Measurements from ENCODE around the gene APBA1.

Gene APBA1

DNA sequence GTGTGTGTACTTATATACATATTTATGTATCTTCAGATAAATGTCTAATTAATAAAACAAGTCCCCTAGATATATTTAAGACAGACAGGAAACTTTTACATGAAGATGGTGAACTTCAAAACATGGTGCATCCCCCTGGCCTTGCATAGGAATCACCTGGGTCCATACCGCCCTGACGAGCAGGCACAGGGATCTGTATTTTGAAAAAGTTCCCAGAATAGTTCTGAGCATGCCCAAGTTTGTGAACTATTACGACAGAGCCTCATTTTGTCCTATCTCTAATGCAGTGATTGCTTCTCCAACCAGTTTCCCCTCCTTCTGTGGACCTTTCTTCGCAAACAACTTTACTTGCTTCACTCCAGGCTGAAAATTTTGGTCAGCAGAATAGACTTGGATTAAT is 98.1 kb downstream of the APBA1 start:
- DNase-seq: no peak

DNA sequence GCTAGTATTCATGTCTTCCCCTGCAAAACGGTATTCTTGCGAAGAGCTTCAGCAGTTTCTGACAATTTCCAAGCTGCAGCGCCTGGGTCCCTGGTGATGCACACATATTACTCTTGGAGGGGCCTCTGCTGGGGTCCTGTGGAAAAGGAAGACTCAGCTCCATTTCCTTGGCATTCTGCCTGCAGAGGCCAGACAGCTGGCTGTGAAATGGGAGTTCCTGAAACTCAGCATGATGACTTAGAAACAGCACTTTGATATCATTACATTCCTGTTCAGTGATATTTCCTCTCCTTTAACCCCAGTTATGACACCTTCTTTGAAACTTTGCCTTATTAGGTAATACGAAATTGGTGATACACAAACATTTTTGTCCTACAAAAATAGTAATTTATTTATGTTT is 98.5 kb downstream of the APBA1 start:
- peak; percentile 62 for DNase-seq

DNA sequence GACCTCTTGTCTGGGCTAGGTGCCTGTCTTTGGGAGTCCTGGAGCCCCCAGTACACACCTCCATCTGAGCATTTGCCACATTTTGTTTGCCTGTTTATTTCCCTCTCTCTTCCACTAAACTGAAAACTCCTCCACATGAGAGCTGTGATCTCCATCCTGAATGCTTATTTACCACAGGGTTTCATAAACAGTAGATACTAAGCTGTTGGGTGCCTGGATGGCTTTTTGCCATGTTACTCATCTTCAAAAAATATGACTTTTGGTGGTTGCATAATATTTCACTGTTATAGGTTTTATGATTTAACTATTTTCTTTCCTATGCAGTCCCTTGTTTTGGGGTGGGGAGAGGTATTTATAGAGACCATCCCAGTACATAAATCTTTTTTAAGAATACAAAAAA is 99.6 kb downstream of the APBA1 start:
- DNase-seq: no peak

DNA sequence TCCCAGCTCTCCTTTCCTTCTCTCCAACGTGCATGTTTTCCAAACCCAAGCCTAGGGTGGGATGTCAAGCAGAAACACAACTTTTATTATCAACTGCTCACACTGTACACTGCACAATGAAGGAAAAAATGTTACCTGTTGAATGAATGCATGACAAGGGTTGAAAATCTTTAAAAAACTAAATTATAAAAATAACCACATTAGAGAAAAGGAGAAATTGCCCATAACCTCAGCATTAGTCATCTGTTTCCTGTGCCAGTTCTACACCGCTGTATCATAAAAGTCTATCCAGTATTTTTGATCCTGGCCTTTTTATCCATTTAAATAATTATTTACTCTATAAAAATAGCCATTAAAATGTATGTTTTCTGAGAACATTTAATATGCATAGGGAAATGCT is 101.1 kb downstream of the APBA1 start:
- no peak for DNase-seq

DNA sequence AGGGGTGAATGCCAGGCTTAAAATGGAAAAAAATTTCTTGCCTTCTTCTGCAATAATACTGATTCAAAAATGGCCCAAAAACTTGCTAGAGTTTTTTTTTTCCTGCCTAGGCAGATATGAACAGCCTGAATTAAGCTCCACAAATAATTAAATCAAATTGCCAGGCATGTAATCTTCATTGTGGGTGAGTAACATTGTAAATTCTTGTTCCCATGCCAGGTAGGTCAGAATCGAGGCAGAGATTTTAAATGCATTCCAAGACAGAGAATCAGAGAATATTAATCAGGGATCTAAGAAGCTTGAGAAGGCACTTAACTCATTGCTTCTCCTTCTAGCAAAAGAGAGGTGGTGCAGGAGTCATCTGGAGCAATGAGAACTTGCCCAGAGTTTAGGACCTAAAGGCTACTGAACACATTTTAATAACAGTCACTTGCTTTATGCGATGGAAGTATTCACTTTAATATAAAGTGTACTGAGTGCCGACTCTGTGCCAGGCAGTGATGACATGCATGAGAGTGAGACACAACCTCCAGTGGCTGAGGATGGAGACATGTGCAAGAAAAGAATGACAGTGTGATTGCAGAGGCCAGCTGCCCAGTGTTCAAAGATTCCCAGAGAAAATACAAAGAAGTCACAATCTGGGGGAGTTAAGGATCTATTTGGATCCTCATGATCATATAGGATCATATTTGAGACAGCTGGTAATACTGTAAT is 102.3 kb downstream of the APBA1 start:
- DNase-seq: no peak

DNA sequence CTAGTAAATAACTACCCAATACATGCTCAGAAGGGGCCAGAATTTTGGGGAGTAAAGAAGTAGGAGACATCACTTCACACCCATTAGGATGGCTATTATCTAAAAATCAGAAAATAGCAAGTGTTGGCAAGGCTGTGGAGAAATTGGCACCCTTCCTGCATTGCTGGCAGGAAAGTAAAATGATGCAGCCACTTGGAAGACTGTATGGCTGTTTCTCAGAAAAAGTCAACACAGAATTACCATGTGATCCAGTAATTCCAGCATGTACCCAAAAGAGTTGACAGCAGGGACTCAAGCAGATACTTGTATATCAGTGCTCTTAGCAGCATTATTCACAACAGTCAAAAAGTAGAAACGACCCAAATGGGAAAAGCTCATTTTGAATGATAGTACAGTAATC is 107.6 kb downstream of the APBA1 start:
- no peak for DNase-seq

DNA sequence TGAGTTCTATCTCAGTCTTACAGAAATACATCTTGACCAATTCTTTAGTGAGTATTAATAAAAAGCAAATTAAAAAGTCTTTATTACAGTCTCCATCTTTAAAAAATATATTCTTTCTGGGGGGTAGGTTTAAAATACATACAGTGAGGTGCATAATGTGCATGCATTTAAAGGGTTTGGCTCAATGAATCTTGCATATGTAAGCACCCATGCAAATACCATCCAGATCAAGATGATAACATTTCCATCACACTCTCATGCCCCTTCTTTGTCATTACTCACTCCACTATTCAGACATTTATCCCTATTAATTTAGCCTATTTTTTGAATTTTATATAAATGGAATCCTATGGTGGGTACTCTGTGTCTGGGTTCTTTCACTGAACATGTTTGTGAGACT is 113.0 kb downstream of the APBA1 start:
- no peak for DNase-seq

DNA sequence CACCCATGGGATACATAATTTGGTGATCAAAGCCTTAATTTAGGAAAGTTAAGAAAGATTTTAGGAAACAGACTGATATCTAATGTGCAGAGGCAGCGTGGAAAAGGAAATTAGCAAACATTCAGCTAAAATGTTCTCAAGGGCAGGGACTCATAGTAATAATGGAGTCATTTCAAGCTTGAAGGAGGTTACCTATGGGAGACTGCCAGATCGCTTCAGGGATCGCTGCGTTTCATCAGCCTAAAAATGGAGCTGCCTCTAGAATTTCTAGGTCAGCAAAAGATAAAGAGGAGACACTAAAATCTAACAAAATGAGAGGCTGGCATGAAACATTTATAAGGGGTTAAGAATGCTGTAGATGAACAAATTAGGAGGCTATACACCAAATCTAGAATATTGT is 115.5 kb downstream of the APBA1 start:
- no peak for DNase-seq

DNA sequence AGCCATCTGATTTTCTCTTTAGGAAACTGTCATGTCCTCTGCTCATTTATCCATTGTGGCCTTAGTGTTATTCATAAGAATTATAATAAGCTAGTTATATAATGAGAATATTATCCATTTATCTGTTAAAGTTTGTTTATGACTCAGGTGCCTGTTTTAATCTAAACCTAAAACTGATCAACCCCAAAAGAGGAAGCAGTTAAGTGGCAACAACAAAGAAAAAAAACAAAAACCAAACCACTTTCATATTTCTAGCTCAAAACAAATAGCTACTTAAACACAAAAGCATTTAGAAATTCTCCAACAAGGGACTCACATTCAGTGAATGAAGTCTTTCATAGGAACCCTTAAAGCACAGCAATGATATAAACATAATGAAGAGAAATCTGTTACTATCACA is 116.4 kb downstream of the APBA1 start:
- DNase-seq: no peak

DNA sequence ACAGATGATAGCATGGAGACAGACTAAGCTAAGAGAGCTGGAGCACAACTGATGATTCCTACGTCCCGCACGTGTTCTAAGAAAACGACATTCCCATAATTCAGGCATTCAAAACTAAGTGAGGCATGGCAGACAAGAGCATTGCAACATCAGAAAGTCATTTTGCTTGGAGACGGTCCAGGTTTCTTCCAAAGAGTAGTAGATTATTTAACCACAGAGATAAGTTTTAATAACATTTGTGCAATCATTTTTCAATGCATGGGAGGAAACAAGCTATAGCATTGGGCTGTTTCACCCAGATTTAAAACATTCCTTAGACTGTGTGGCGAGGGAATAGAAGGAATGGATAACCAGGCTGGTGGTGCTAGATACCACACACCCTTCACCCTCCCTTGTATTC is 117.2 kb downstream of the APBA1 start:
- no peak for DNase-seq

DNA sequence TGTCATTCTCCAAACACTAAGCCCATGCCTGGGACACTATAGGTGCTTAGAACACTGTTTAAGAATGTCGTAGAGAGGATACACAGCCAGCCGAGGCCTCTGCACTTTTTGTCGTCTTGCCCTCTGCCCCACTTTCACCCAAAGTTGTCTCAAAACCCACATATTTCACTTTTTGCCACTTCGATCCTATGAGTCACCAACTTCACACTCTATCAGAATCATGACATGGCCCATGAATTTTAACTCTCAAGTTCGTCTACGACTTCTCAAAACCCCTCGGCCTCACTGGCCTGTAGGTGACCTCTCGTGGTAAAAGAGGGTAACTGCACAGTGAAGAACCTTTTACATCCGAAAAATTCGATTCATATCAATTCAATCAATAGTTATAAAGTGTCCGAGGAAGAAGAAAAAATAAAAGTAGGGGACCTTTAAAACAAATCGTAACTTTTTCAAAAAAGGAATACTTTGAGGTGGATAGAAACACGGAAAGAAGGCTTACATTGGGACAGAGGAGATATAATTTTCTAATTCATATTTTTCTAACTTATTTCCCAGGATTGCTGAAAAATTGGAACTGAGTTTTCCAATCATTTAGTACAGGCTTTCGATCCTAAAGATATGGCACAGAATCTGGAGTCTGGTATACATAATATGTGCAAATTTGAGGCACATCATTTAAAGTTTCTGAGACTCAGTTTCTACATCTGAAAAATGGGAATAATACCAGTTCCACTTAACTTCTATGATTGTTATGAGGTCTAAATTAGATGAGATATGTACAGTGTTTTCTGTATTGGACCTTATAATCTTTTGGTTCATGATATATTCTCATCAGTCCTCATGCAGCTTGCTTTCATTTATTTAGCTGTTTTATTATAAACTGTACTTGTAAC is 122.6 kb downstream of the APBA1 start:
- no peak for DNase-seq

DNA sequence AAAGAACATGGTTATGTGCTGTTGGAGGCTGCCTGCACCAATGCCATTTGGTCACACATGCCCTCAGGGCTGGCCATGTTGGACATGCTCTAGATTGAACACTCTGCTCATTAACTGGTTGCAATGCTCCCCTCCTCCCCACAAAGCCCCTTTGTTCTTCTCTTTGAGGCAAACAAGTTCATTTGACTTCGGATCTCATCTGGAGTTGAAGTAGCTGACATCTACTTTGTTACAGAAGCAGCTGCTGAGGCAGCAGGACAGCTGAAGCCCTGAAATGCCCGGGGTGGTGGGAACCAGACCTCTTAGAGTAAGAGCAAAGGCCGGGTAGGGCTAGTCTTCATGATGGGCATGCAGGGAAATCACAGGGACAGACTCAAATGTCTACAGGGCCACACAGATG is 123.5 kb downstream of the APBA1 start:
- no peak for DNase-seq

DNA sequence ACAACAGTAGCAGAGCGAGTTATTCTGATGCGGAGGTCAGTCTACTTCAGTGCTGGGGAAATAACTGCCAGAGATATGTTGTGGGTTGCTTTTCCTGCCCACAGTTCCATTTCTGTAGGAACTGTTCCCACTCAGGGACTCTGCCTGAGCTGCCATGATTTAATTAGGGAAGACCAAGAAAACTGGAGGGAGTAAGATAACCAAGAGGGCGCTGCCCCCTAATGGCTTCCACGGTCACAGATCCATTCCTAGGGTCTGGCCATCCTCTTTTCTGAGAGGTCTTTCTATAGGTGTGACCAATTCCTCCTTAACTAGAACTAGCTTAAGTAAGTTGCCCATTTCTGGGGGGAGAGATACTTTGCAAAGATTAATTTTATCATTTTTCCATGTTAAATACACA is 125.9 kb downstream of the APBA1 start:
- DNase-seq: no peak

DNA sequence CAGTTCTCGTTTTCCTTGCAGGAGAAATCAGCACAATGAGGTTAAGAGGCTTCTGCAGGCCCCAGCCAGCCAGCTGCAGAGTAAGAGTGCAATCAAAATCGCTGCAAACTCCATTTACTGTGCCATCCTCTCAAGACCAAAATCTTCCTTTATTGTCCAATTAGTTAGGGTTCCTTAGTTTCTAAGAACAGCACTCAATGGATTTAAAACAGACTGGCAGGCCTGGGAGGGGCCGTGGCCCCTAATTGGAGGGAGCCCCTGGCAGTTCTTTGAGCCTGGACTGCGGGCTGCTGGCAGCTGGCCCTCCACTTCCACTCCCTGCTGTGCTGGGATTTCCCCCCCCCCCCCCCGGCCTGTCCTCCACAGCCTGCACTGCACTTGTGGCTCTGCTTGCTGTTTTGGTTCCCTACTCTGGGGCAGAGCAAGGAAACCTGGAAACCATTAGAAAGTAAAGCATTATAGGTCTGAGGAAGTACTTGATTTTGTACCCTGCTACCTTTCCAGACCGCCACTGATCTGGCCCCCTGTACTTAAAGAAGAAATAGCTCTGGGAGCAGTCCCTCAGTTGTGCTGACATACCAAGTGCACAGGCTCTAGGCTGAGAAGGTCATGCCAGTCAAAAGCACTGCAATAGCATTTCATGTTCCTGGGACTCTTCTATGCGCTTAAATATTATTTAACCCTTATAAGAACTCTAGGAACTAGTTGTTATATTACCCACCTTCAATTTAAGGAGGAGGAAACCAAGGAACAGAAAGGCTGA is 129.0 kb downstream of the APBA1 start:
- peak; percentile 51 for DNase-seq

DNA sequence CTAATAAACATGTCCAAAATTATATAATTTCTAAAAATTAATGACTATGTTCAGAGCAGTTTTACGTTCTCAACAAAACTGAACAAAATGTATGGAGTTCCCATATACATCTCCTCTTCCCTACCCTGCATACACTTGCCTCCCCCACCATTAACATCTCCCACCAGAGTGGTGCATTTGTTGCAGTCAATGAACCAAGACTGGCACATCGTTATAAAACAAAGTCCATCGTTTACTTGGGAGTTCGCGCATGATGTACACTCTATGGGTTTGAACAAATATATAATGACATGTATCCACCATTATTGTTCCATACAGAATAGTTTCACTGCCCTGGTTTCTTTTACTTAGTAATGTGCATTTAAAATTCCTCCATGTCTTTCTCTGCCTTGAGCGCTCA is 130.1 kb downstream of the APBA1 start:
- DNase-seq: no peak

DNA sequence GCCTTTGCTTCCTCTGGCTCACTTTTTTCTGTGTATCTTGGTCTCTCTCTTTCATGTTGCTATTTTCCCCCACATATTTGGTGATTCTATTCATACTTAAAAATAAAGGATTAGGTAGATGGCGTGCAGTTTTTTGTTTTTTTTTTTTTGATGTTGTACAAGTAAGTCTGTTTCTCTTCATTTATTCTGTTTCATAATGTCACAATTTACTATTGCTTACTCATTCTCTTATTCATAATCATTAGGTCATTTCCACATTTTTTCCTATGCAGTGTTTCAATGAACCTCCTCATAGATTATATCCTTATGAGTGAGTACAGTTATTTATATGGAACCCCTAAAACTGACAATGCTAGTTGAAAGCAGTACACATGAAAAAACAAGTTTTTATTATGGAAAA is 136.3 kb downstream of the APBA1 start:
- no peak for DNase-seq

DNA sequence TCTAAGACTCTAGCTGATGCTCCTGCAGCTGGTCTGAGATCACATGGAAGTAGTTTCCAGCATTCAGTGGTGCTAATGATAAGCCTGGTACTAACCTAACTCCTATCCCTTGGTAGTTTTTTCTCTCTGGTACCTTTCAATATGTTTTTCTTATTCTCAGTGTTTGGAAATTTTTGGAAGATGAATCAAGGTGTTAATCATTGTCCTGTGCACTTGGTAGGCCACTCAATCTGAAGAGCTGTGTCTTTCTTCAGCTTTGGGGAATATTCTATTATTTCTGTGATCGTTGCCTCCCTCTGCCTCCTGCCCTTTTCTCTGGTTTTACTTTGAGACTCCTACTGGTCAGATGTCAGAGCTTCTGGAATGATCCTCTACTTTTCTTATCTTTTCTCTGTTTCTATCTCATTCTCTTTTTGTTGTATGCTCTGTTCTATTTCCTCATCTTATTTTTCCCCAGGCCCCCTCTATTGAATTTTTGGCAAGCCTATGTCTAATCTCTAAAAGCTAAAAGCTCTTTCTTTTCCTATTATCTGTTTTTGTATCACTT is 136.8 kb downstream of the APBA1 start:
- no peak for DNase-seq

DNA sequence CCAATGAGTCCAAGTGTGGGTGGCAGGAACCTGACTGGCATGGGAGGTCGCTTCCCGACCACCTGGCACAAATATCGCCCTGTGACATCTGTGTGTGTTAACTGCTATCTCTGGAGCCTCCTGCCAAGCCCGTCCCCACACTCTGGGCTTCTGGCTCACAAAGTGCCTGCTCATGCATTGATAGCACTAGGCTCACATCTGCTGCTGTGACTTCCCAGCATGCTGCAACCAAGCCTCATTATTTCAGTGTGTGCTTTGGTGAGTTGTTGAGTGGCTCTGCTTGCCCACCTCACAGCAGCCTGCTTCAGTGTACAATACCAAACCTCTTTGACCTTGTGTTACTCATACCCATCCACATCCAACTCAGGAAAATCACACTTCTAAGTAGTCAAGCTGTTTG is 139.8 kb downstream of the APBA1 start:
- no peak for DNase-seq

DNA sequence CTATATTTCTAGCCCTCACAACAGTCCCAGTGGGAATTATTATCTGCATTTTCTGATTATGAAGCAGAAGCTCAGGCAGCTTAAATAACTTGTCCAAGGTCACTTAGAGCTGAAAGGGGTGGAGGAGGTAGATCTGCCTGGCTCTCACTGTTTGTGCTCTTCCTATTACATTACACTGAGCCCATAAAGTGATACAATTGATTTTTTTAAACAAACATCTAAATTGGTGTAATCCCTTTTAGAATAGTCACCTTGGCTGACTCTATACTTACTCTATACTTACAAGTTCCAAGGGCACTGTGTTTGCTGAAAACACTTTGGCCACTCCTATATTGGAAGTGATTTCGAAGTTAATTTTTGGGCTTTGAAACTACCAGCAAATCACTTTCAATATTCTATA is 144.7 kb downstream of the APBA1 start:
- DNase-seq: no peak

DNA sequence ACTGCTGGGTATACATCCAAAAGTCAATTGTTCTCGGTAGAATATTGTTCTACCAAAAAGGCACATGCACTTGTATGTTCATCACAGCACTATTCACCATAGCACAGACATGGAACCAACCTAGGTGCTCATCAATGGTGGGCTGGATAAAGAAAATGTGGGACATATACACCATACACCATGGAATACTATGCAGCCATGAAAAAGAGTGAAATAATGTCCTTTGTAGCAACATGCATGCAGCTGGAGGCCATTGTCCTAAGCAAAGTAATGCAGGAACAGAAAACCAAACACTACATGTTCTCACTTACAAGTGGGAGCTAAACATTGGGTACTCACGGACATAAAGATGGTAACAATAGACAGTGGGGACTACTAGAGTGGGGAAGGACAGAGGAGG is 145.5 kb downstream of the APBA1 start:
- no peak for DNase-seq

DNA sequence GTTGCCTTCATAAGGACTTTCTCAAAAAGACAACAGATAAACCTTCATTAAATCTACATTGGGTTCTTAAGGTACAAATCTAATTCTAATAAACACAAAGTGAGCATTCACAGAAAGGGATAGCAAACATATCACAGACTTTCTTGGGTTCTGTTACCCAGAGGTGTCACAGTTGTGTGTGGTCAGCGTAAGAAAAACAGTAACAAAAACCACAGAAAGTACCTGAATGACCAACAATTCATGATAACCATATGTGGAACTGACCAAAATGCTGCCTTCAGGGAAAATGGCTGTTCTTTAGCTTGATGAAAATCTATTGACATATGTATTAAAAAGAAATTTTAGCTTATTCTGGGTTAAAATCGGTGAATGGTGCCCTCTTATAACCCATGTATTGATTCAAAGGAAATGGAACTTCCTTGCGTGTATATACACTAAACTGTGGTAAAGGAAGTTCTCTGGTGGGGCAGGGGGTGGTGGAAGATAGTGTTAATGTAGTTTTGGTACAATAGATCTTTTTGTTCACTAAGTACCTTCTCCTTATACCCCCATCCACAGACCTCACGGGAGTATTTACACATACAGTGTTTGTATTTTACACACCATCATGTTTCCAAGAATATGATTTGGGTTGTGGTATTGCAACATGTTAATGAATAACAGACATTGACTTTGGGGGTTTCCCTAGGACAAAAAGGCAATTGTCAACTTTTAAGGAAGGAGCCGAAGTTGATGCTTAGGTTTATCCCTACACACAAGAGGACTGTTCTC is 152.5 kb downstream of the APBA1 start:
- no peak for DNase-seq

All from right forelimb (tissue), 1 donor.